Astrocyte (in vitro differentiated cells and primary cell): Measurements from ENCODE around the gene SLC35G6.

Experiments used
- CTCF ChIP-seq: IDR thresholded peaks from 2 replicates; pipeline ENCODE4 v1.5.1; 2011; ENCODE audit warnings: low read depth, mild to moderate bottlenecking, inconsistent platforms, low read length, moderate library complexity; ENCODE audit not compliant: insufficient read depth
- EZH2 ChIP-seq: IDR thresholded peaks from 2 replicates; pipeline ENCODE4 v1.6.1; 2012; ENCODE audit warnings: mild to moderate bottlenecking, low read length, inconsistent platforms; ENCODE audit not compliant: insufficient read depth

- no peak for TF ChIP-seq CTCF
- no peak for TF ChIP-seq EZH2
Observed at GRCh38 chr17:7512824-7513540, 31.7 kb downstream of the SLC35G6 start.
